IPS-NIHi7 (cell line): ENCODE measurements around the gene HECA.
A peak's percentile ranks its signal among the peaks of the same experiment; 100 is the strongest.

Source experiments
- DNase-seq: peaks from one replicate; pipeline ENCODE4 v3.0.0; 2012; ENCODE audit warnings: mixed read lengths; ENCODE audit errors: extremely low spot score

The HECA gene

GRCh38 chr6:139161169-139161568, 26.3 kb downstream of the HECA start:
- no peak for DNase-seq

- no peak for DNase-seq
Observed at GRCh38 chr6:139161817-139162284, 27.0 kb downstream of the HECA start.

- peak; percentile 31 for DNase-seq
Observed at GRCh38 chr6:139164001-139164400, 29.1 kb downstream of the HECA start.

- no peak for DNase-seq
Observed at GRCh38 chr6:139165324-139165723, 30.4 kb downstream of the HECA start.

GRCh38 chr6:139166238-139166955, 31.5 kb downstream of the HECA start:
- DNase-seq: no peak

GRCh38 chr6:139166956-139167313, 32.1 kb downstream of the HECA start:
- DNase-seq: no peak

GRCh38 chr6:139172151-139172550, 37.3 kb downstream of the HECA start:
- no peak for DNase-seq

- no peak for DNase-seq
Observed at GRCh38 chr6:139172567-139172966, 37.7 kb downstream of the HECA start.

- no peak for DNase-seq
Observed at GRCh38 chr6:139173172-139173571, 38.3 kb downstream of the HECA start.

- no peak for DNase-seq
Observed at GRCh38 chr6:139173822-139174221, 38.9 kb downstream of the HECA start.

- DNase-seq: no peak
Observed at GRCh38 chr6:139174961-139175360, 40.1 kb downstream of the HECA start.

GRCh38 chr6:139175389-139175948, 40.6 kb downstream of the HECA start:
- no peak for DNase-seq

- no peak for DNase-seq
Observed at GRCh38 chr6:139181236-139181635, 46.4 kb downstream of the HECA start.

GRCh38 chr6:139184047-139184446, 49.2 kb downstream of the HECA start:
- DNase-seq: no peak

- DNase-seq: no peak
Observed at GRCh38 chr6:139184459-139184858, 49.6 kb downstream of the HECA start.

GRCh38 chr6:139186242-139186641, 51.4 kb downstream of the HECA start:
- no peak for DNase-seq

GRCh38 chr6:139186692-139187091, 51.8 kb downstream of the HECA start:
- DNase-seq: no peak

GRCh38 chr6:139187489-139187888, 52.6 kb downstream of the HECA start:
- no peak for DNase-seq

- DNase-seq: no peak
Observed at GRCh38 chr6:139189665-139190064, 54.8 kb downstream of the HECA start.

- DNase-seq: no peak
Observed at GRCh38 chr6:139194740-139195139, 59.9 kb downstream of the HECA start.

GRCh38 chr6:139198529-139199288, 63.8 kb downstream of the HECA start:
- DNase-seq: peak; percentile 24

- no peak for DNase-seq
Observed at GRCh38 chr6:139201378-139201777, 66.5 kb downstream of the HECA start.

GRCh38 chr6:139204978-139205377, 70.1 kb downstream of the HECA start:
- DNase-seq: no peak
